HepG2 (cell line): ENCODE data around the gene COBLL1. TPM values are rescaled to one million over a fixed set of nuclear protein-coding genes. Genes with fewer than 3 reads are reported as not detected.
A peak's percentile ranks its signal among the peaks of the same experiment; 100 is the strongest.

Experiments
- CREM ChIP-seq, 2 experiments: sonication (generic) in 1 of 2; formaldehyde crosslinking in 1 of 2; IDR thresholded peaks; 2 replicates each; pipeline versions ENCODE4 v1.4.0 to v1.6.1; 2016 to 2020; ENCODE audit warnings: antibody characterized with exemption in 1 of 2, mild to moderate bottlenecking in 1 of 2, missing genetic modification reagents in 1 of 2
- FOXJ3 ChIP-seq: sonication (generic); formaldehyde crosslinking; IDR thresholded peaks from 2 replicates; pipeline ENCODE4 v1.4.0; 2020; ENCODE audit warnings: missing genetic modification reagents, mild to moderate bottlenecking, borderline replicate concordance
- FOXO1 ChIP-seq: sonication (generic); formaldehyde crosslinking; IDR thresholded peaks from 2 replicates; pipeline ENCODE4 v1.4.0; 2020; ENCODE audit warnings: missing genetic modification reagents
- HNRNPK ChIP-seq: fragments of 200-400 bp; formaldehyde crosslinking; IDR thresholded peaks from 2 replicates; pipeline ENCODE4 v1.6.1; 2018; ENCODE audit warnings: low read length, low read depth, moderate library complexity, mild to moderate bottlenecking; ENCODE audit not compliant: poor library complexity, severe bottlenecking
- YEATS4 ChIP-seq: sonication (generic); formaldehyde crosslinking; IDR thresholded peaks from 2 replicates; pipeline ENCODE4 v1.4.0; 2020; ENCODE audit warnings: missing genetic modification reagents, borderline replicate concordance
- ZNF3 ChIP-seq: IDR thresholded peaks from 2 replicates; pipeline ENCODE4 v1.7.0; 2017; ENCODE audit warnings: inconsistent platforms
- ZNF333 ChIP-seq: sonication (generic); formaldehyde crosslinking; IDR thresholded peaks from 2 replicates; pipeline ENCODE4 v1.4.0; 2020; ENCODE audit warnings: mild to moderate bottlenecking, missing genetic modification reagents, borderline replicate concordance
- ZNF343 ChIP-seq: sonication (generic); formaldehyde crosslinking; IDR thresholded peaks from 2 replicates; pipeline ENCODE4 v1.4.0; 2020; ENCODE audit warnings: mild to moderate bottlenecking, missing genetic modification reagents
- ZNF44 ChIP-seq: sonication (generic); formaldehyde crosslinking; IDR thresholded peaks from 2 replicates; pipeline ENCODE4 v1.5.1; 2020; ENCODE audit warnings: mild to moderate bottlenecking, missing genetic modification reagents
- ZNF615 ChIP-seq: sonication (generic); formaldehyde crosslinking; IDR thresholded peaks from 2 replicates; pipeline ENCODE4 v1.5.0; 2020; ENCODE audit warnings: mild to moderate bottlenecking, missing genetic modification reagents, borderline replicate concordance
- ZNF672 ChIP-seq: sonication (generic); formaldehyde crosslinking; IDR thresholded peaks from 2 replicates; pipeline ENCODE4 v1.8.1; 2022; ENCODE audit warnings: missing genetic modification reagents
- polyA plus RNA-seq, 8 experiments: library from polyadenylated mRNA; depleted of rRNA in 3 of 8; stranded (reverse) in 7 of 8; unstranded in 1 of 8; fragments of >200 nt; fragmentation: Illumina TruSeq in 4 of 8; extraction: Trizol in 4 of 8; gene quantifications; 2 replicates each; pipeline versions ENCODE4 v1.2.1 to v1.2.3, GENCODE V29; 2011 to 2016; ENCODE audit warnings: low read depth in 4 of 8, missing spikeins in 1 of 8, mixed read lengths in 1 of 8; ENCODE audit not compliant: insufficient read depth in 1 of 8
- total RNA-seq, 5 experiments: library from RNA; depleted of rRNA; stranded (reverse); fragments of >200 nt; fragmentation: Illumina TruSeq; extraction: Trizol; gene quantifications; 2 replicates each; pipeline ENCODE4 v1.2.3, GENCODE V29; 2016; ENCODE audit warnings: low read depth in 1 of 5
- TF ChIP-seq, protein P1 (sequence below): sonication (generic); formaldehyde crosslinking; IDR thresholded peaks from 2 replicates; pipeline ENCODE4 v1.4.0; 2020; ENCODE audit warnings: missing genetic modification reagents
- TF ChIP-seq, protein P2 (sequence below): IDR thresholded peaks from 2 replicates; pipeline ENCODE4 v1.6.1; 2016
- TF ChIP-seq, protein P3 (sequence below): sonication (generic); formaldehyde crosslinking; IDR thresholded peaks from 2 replicates; pipeline ENCODE4 v1.4.0; 2020; ENCODE audit warnings: mild to moderate bottlenecking, missing genetic modification reagents
- TF ChIP-seq, protein P4 (sequence below): sonication (generic); formaldehyde crosslinking; IDR thresholded peaks from 2 replicates; pipeline ENCODE4 v1.9.0; 2022; ENCODE audit warnings: low read depth, missing genetic modification reagents
- TF ChIP-seq, protein P5 (sequence below): sonication (generic); formaldehyde crosslinking; conservative IDR thresholded peaks from 2 replicates; pipeline ENCODE4 v1.4.0; 2020; ENCODE audit warnings: missing genetic modification reagents
- TF ChIP-seq, protein P6 (sequence below): sonication (generic); formaldehyde crosslinking; IDR thresholded peaks from 2 replicates; pipeline ENCODE4 v1.8.1; 2023; ENCODE audit warnings: mild to moderate bottlenecking, missing genetic modification reagents

COBLL1 gene
- total and polyA plus RNA-seq, 2 of the 13 experiments (the other 11 are each of a cell fraction or from before 2014, with no cell fraction given): 32.6 to 86.8 TPM

DNA sequence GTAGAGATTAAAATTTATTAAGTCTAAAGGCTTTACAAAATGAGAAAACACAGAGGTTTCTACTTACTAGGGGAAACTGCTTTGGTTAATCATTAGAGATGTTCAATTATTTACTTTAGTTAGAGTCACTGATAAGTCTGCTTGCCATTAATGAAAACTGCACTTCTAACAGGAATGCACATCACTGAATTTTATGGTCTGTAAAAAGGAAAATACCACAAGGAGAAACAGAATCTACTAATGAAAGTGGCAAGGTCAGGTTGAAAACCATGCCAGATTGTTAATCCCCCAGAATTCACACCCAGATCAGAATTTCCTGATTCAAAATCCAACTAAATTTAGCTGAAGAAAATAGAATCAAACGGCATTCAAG lies 129.9 kb downstream of the COBLL1 start (continued):
- TF ChIP-seq, protein P1, sequence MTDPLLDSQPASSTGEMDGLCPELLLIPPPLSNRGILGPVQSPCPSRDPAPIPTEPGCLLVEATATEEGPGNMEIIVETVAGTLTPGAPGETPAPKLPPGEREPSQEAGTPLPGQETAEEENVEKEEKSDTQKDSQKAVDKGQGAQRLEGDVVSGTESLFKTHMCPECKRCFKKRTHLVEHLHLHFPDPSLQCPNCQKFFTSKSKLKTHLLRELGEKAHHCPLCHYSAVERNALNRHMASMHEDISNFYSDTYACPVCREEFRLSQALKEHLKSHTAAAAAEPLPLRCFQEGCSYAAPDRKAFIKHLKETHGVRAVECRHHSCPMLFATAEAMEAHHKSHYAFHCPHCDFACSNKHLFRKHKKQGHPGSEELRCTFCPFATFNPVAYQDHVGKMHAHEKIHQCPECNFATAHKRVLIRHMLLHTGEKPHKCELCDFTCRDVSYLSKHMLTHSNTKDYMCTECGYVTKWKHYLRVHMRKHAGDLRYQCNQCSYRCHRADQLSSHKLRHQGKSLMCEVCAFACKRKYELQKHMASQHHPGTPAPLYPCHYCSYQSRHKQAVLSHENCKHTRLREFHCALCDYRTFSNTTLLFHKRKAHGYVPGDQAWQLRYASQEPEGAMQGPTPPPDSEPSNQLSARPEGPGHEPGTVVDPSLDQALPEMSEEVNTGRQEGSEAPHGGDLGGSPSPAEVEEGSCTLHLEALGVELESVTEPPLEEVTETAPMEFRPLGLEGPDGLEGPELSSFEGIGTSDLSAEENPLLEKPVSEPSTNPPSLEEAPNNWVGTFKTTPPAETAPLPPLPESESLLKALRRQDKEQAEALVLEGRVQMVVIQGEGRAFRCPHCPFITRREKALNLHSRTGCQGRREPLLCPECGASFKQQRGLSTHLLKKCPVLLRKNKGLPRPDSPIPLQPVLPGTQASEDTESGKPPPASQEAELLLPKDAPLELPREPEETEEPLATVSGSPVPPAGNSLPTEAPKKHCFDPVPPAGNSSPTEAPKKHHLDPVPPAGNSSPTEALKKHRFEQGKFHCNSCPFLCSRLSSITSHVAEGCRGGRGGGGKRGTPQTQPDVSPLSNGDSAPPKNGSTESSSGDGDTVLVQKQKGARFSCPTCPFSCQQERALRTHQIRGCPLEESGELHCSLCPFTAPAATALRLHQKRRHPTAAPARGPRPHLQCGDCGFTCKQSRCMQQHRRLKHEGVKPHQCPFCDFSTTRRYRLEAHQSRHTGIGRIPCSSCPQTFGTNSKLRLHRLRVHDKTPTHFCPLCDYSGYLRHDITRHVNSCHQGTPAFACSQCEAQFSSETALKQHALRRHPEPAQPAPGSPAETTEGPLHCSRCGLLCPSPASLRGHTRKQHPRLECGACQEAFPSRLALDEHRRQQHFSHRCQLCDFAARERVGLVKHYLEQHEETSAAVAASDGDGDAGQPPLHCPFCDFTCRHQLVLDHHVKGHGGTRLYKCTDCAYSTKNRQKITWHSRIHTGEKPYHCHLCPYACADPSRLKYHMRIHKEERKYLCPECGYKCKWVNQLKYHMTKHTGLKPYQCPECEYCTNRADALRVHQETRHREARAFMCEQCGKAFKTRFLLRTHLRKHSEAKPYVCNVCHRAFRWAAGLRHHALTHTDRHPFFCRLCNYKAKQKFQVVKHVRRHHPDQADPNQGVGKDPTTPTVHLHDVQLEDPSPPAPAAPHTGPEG (CRISPR knock-in tag): no peak
- TF ChIP-seq ZNF3 (CRISPR knock-in tag): no peak
- TF ChIP-seq YEATS4 (CRISPR knock-in tag): no peak; the same call in 1 of the 2 replicates
- TF ChIP-seq FOXJ3 (CRISPR knock-in tag): peak; percentile 15; the same call in 1 of the 2 replicates
- TF ChIP-seq ZNF44 (CRISPR knock-in tag): no peak
- TF ChIP-seq ZNF615 (CRISPR knock-in tag): no peak
- TF ChIP-seq, protein P2, sequence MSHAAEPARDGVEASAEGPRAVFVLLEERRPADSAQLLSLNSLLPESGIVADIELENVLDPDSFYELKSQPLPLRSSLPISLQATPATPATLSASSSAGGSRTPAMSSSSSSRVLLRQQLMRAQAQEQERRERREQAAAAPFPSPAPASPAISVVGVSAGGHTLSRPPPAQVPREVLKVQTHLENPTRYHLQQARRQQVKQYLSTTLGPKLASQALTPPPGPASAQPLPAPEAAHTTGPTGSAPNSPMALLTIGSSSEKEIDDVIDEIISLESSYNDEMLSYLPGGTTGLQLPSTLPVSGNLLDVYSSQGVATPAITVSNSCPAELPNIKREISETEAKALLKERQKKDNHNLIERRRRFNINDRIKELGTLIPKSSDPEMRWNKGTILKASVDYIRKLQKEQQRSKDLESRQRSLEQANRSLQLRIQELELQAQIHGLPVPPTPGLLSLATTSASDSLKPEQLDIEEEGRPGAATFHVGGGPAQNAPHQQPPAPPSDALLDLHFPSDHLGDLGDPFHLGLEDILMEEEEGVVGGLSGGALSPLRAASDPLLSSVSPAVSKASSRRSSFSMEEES: no peak
- no peak for TF ChIP-seq ZNF333 (CRISPR knock-in tag)
- TF ChIP-seq CREM (IDR thresholded peaks at IDR 0.05): peak; percentile 28; the same call in 1 of the 2 replicates
- TF ChIP-seq CREM (CRISPR knock-in tag; IDR thresholded peaks at IDR 0.05): no peak
- no peak for TF ChIP-seq ZNF343 (CRISPR knock-in tag)
- TF ChIP-seq, protein P3, sequence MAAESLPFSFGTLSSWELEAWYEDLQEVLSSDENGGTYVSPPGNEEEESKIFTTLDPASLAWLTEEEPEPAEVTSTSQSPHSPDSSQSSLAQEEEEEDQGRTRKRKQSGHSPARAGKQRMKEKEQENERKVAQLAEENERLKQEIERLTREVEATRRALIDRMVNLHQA (CRISPR knock-in tag): no peak
- TF ChIP-seq, protein P4, sequence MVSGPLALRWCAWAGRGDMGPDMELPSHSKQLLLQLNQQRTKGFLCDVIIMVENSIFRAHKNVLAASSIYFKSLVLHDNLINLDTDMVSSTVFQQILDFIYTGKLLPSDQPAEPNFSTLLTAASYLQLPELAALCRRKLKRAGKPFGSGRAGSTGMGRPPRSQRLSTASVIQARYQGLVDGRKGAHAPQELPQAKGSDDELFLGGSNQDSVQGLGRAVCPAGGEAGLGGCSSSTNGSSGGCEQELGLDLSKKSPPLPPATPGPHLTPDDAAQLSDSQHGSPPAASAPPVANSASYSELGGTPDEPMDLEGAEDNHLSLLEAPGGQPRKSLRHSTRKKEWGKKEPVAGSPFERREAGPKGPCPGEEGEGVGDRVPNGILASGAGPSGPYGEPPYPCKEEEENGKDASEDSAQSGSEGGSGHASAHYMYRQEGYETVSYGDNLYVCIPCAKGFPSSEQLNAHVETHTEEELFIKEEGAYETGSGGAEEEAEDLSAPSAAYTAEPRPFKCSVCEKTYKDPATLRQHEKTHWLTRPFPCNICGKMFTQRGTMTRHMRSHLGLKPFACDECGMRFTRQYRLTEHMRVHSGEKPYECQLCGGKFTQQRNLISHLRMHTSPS (CRISPR knock-in tag): no peak
- no peak for TF ChIP-seq HNRNPK
- TF ChIP-seq, protein P5, sequence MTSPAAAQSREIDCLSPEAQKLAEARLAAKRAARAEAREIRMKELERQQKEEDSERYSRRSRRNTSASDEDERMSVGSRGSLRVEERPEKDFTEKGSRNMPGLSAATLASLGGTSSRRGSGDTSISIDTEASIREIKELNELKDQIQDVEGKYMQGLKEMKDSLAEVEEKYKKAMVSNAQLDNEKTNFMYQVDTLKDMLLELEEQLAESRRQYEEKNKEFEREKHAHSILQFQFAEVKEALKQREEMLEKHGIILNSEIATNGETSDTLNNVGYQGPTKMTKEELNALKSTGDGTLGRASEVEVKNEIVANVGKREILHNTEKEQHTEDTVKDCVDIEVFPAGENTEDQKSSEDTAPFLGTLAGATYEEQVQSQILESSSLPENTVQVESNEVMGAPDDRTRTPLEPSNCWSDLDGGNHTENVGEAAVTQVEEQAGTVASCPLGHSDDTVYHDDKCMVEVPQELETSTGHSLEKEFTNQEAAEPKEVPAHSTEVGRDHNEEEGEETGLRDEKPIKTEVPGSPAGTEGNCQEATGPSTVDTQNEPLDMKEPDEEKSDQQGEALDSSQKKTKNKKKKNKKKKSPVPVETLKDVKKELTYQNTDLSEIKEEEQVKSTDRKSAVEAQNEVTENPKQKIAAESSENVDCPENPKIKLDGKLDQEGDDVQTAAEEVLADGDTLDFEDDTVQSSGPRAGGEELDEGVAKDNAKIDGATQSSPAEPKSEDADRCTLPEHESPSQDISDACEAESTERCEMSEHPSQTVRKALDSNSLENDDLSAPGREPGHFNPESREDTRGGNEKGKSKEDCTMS (CRISPR knock-in tag): no peak
- TF ChIP-seq FOXO1 (CRISPR knock-in tag): no peak
- TF ChIP-seq, protein P6, sequence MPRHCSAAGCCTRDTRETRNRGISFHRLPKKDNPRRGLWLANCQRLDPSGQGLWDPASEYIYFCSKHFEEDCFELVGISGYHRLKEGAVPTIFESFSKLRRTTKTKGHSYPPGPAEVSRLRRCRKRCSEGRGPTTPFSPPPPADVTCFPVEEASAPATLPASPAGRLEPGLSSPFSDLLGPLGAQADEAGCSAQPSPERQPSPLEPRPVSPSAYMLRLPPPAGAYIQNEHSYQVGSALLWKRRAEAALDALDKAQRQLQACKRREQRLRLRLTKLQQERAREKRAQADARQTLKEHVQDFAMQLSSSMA (CRISPR knock-in tag): no peak
- TF ChIP-seq ZNF672 (CRISPR knock-in tag): no peak
